ENCODE data around the gene FAM124A. TPM values are rescaled to one million over a fixed set of nuclear protein-coding genes. Genes with fewer than 3 reads are reported as not detected.

FAM124A gene
- total and polyA plus RNA-seq, 2 of the 8 experiments (the other 6 are each of a cell fraction or from before 2014, with no cell fraction given): 40.7 to 49.9 TPM

GRCh38 chr13:51243227-51243626 is 21.0 kb downstream of the FAM124A start:
- Histone ChIP-seq H2BK120ac (replicated peaks; ENCODE audit: low read depth, low read length) (no peak overlapping the region), H3K27ac (ENCODE audit: low read depth, low read length) (peak overlapping the region; percentile 59; the same call in 1 of the 2 replicates), H3K27me3 (replicated peaks in 1 of 4; ENCODE audit: control insufficient read depth in 3 of 4, extremely low read depth in 1 of 4, insufficient read depth in 3 of 4, low read length in 3 of 4) (no peaks in the 10 kb centered on the region), H3K23ac (ENCODE audit: insufficient read length) (no peak overlapping the region), H3K79me1 (ENCODE audit: low read depth, low read length) (peaks cover 2% of the 10 kb centered on the region), H3K4me1 (replicated peaks in 1 of 4; ENCODE audit: control insufficient read depth in 3 of 4, insufficient read depth in 4 of 4, low read length in 3 of 4) (peaks cover 22 to 36% (median 34%) of the 10 kb centered on the region in 4 experiments), H2BK12ac (ENCODE audit: low read depth, low read length) (peak overlapping the region; percentile 7; the same call in 1 of the 2 replicates), H3K4me3 (ENCODE audit: extremely low read depth in 1 of 4, insufficient read depth in 2 of 4, low read depth in 3 of 4, low read length in 4 of 4) (peak overlapping the region in 1 of 4 experiments; percentile 37; a peak in 1 of 8 replicates), H4K20me1 (replicated peaks in 1 of 2; ENCODE audit: control insufficient read depth in 1 of 2, insufficient read depth in 2 of 2, low read length in 2 of 2) (no peaks in the 10 kb centered on the region), H4K91ac (replicated peaks; ENCODE audit: insufficient read length, low read length) (no peak overlapping the region), H2BK20ac (ENCODE audit: low read length) (no peak overlapping the region), H3K56ac (replicated peaks; ENCODE audit: insufficient read length, low read depth, low read length) (no peak overlapping the region), H3K23me2 (ENCODE audit: low read depth, low read length) (no peaks in the 10 kb centered on the region), H4K8ac (ENCODE audit: extremely low read depth, insufficient read depth, low read length) (no peak overlapping the region), H3K36me3 (ENCODE audit: control insufficient read depth in 2 of 4, insufficient read depth in 4 of 4, low read length in 3 of 4) (peaks cover 0 to 21% (median 7%) of the 10 kb centered on the region in 4 experiments; a peak in 4 of 8 replicates), H3K14ac (ENCODE audit: insufficient read length) (no peak overlapping the region), H3K9me3 (ENCODE audit: insufficient read depth in 2 of 2, low read depth in 1 of 2, low read length in 1 of 2) (no peaks in the 10 kb centered on the region), H2AFZ (ENCODE audit: low read length) (no peak overlapping the region), H2BK5ac (ENCODE audit: low read depth, low read length) (peak overlapping the region; percentile 82), H2BK15ac (ENCODE audit: low read length) (no peak overlapping the region), H3K4ac (replicated peaks; ENCODE audit: insufficient read length, low read depth, low read length) (no peak overlapping the region), H4K5ac (ENCODE audit: insufficient read length, low read depth, low read length) (peak overlapping the region; percentile 91), H3K9ac (replicated peaks in 1 of 4; ENCODE audit: extremely low read depth in 1 of 4, low read depth in 3 of 4, low read length in 3 of 4) (no peak overlapping the region; a peak in 1 of 7 replicates), H2AK5ac (ENCODE audit: low read depth, low read length) (no peak overlapping the region; the same call in 1 of the 2 replicates), H3K4me2 (ENCODE audit: insufficient read depth in 1 of 2, low read depth in 2 of 2, low read length in 2 of 2) (peak overlapping the region; percentile 56 to 66; a peak in 3 of 4 replicates), H3K18ac (ENCODE audit: extremely low read depth, low read length) (peak overlapping the region; percentile 52; the same call in 1 of the 2 replicates), H3K79me2 (ENCODE audit: control insufficient read depth in 1 of 2, insufficient read depth in 2 of 2, low read length in 2 of 2) (peaks cover 0 to 36% of the 10 kb centered on the region in 2 experiments; a peak in 2 of 4 replicates)
- POLR2A ChIA-PET (ENCODE audit: partially characterized antibody): interaction anchor here (0.7 to 8.3 kb wide), 18 partner anchors 8 to 90 kb away, joined by 3 to 110 read pairs (median 8); no protein-coding TSS in a partner anchor
- DNase-seq (ENCODE audit: low read depth in 1 of 2, low spot score in 2 of 2) (peak in 1 of 2 experiments; percentile 51), FAIRE-seq (peak; percentile 7)
- peak; percentile 74; the same call in 1 of the 2 replicates for TF ChIP-seq TEAD4 (IDR thresholded peaks at IDR 0.05; ENCODE audit: low read depth, low read length)
- no peak; the same call in 1 of the 2 replicates for TF ChIP-seq CREB1 (IDR thresholded peaks at IDR 0.05)
- TF ChIP-seq POLR2A (IDR thresholded peaks at IDR 0.05; ENCODE audit: control extremely low read depth in 1 of 2, low read depth in 2 of 2, low read length in 2 of 2): no peak
- no peak for TF ChIP-seq EZH2 (IDR thresholded peaks at IDR 0.05; ENCODE audit: low read depth, low read length, severe bottlenecking)
- TF ChIP-seq JUN (IDR thresholded peaks at IDR 0.05; ENCODE audit: low read depth, low read length): no peak
- no peak for TF ChIP-seq TCF12 (IDR thresholded peaks at IDR 0.05; ENCODE audit: low read depth, low read length)
- no peak for TF ChIP-seq MAFK (IDR thresholded peaks at IDR 0.05; ENCODE audit: low read depth, low read length)
- peak; percentile 50; the same call in 1 of the 2 replicates for TF ChIP-seq SP1 (IDR thresholded peaks at IDR 0.05; ENCODE audit: low read depth, low read length)
- CTCF ChIA-PET (ENCODE audit: partially characterized antibody): interaction anchor here (1.0 to 4.9 kb wide), 6 partner anchors 8 to 44 kb away, joined by 3 to 28 read pairs (median 4); no protein-coding TSS in a partner anchor
- WGBS, 2 experiments (ENCODE audit: extremely low coverage in 1 of 2, insufficient coverage in 1 of 2, insufficient read length in 1 of 2, insufficient replicate concordance in 2 of 2, low coverage in 1 of 2, low lambda C conversion rate in 2 of 2, missing lambda C conversion rate in 1 of 2): 20% methylated on average over 4 of the region's 4 CpGs; no CpG with 5 or more reads in 1 of the 2 experiments

Data from H1 (cell line).